ENCODE data around the gene PPM1J.

DNA sequence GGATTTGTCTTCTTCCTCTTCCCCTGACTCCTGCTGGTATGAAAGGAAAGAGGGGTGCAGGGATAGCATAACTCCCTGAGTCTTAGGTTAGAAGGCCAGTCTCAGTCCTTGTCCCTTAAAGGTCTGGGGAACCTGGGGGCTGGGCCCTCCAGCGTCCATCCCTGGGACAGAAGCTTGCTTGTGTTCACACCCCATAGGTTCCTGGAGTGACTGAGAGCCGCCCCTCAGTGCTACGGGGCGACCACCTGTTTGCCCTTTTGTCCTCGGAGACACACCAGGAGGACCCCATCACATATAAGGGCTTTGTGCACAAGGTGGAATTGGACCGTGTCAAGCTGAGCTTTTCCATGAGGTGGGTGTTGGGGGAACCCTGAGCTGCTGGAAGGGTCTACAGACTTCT, 21.3 kb downstream of the PPM1J start:
- TF ChIP-seq, protein P1, sequence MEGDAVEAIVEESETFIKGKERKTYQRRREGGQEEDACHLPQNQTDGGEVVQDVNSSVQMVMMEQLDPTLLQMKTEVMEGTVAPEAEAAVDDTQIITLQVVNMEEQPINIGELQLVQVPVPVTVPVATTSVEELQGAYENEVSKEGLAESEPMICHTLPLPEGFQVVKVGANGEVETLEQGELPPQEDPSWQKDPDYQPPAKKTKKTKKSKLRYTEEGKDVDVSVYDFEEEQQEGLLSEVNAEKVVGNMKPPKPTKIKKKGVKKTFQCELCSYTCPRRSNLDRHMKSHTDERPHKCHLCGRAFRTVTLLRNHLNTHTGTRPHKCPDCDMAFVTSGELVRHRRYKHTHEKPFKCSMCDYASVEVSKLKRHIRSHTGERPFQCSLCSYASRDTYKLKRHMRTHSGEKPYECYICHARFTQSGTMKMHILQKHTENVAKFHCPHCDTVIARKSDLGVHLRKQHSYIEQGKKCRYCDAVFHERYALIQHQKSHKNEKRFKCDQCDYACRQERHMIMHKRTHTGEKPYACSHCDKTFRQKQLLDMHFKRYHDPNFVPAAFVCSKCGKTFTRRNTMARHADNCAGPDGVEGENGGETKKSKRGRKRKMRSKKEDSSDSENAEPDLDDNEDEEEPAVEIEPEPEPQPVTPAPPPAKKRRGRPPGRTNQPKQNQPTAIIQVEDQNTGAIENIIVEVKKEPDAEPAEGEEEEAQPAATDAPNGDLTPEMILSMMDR (IDR thresholded peaks at IDR 0.05; ENCODE audit: low read length), result no peak
- no peak for TF ChIP-seq EZH2 (IDR thresholded peaks at IDR 0.05; ENCODE audit: borderline replicate concordance, low read length)
